GM19025 (cell line): ENCODE results near the gene NMT1.

Experiments
- ATAC-seq: cut with Tn5 transposase; IDR thresholded peaks from one replicate; pipeline ENCODE4 v1.9.1; 2021; ENCODE audit warnings: mild to moderate bottlenecking, low read depth, moderate library complexity; ENCODE audit not compliant: unreplicated experiment

NMT1 gene

GRCh38 chr17:45060797-45061605 is at the start of gene NMT1:
Gene NMT1, plus strand, starts transcription at chr17:45061317. Its CDS starts 13 bp downstream, at chr17:45061330.
- ATAC-seq: peak; percentile 80

- no peak for ATAC-seq
Measured at GRCh38 chr17:45011767-45012166, 49.4 kb upstream of the NMT1 start.

GRCh38 chr17:45013021-45013997 is 47.8 kb upstream of the NMT1 start:
- no peak for ATAC-seq

- no peak for ATAC-seq
Measured at GRCh38 chr17:45016237-45016636, 44.9 kb upstream of the NMT1 start.

GRCh38 chr17:45016823-45017222 is 44.3 kb upstream of the NMT1 start:
- no peak for ATAC-seq

- ATAC-seq: no peak
Measured at GRCh38 chr17:45018514-45018847, 42.6 kb upstream of the NMT1 start.

- ATAC-seq: no peak
Measured at GRCh38 chr17:45018848-45019711, 42.0 kb upstream of the NMT1 start.

GRCh38 chr17:45020354-45021138 is 40.6 kb upstream of the NMT1 start:
- ATAC-seq: no peak

GRCh38 chr17:45021607-45022287 is 39.4 kb upstream of the NMT1 start:
- ATAC-seq: peak; percentile 43

GRCh38 chr17:45022288-45022648 is 38.8 kb upstream of the NMT1 start:
- ATAC-seq: no peak

GRCh38 chr17:45022655-45023339 is 38.3 kb upstream of the NMT1 start:
- ATAC-seq: no peak

- no peak for ATAC-seq
Measured at GRCh38 chr17:45029096-45029495, 32.0 kb upstream of the NMT1 start.

GRCh38 chr17:45029758-45030423 is 31.2 kb upstream of the NMT1 start:
- ATAC-seq: no peak

GRCh38 chr17:45030733-45031132 is 30.4 kb upstream of the NMT1 start:
- ATAC-seq: no peak

GRCh38 chr17:45031231-45032173 is 29.6 kb upstream of the NMT1 start:
- ATAC-seq: no peak

GRCh38 chr17:45032174-45032541 is 29.0 kb upstream of the NMT1 start:
- ATAC-seq: no peak

GRCh38 chr17:45034599-45034998 is 26.5 kb upstream of the NMT1 start:
- ATAC-seq: no peak
